GM21825 (cell line): ENCODE data around the gene TRAPPC3.

Experiments used
- ATAC-seq: cut with Tn5 transposase; IDR thresholded peaks from one replicate; pipeline ENCODE4 v1.9.1; 2021; ENCODE audit warnings: mild to moderate bottlenecking, moderate library complexity; ENCODE audit not compliant: unreplicated experiment

Gene TRAPPC3

GRCh38 chr1:36087233-36088123, 61.8 kb downstream of the TRAPPC3 start:
- ATAC-seq, result no peak
